ENCODE results near the gene CEP20. TPM values are rescaled to one million over a fixed set of nuclear protein-coding genes. Genes with fewer than 3 reads are reported as not detected.

CEP20 gene
- total RNA-seq, 1 experiment from 2014 or later: 36.9 TPM

DNA sequence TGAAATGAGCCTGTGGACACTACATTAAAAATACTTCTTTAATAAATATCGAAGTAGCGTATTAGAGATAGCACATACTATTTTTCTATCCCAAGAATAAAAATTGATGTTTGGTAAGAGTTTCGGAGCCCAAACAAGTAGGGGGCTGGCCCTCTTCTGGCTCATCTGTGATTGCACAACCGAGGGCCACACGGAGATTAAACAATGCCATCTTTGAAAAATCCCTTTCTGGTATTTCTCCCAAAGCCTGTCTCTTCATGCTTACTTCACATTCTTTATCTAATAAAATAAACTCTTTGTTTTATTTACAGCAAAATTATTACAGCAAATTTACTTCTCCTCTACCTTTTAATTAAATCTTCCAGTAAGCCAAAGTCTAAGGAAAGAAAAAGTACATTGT, 22.0 kb downstream of the CEP20 start:
- H3K27ac Mint-ChIP-seq: no peak overlapping the region
- peaks cover 10 to 39% (median 35%) of the 10 kb centered on the region in 3 experiments; a peak in 6 of 7 replicates for H3K36me3 Mint-ChIP-seq (ENCODE audit: insufficient read depth in 1 of 3, low read depth in 3 of 3)

More for the DNA sequence above, 22.0 kb downstream of the CEP20 start:
- Histone ChIP-seq H4K8ac (replicated peaks; ENCODE audit: insufficient read length, low read depth, low read length) (no peak overlapping the region), H4K91ac (ENCODE audit: insufficient read length, low read depth, low read length) (no peak overlapping the region), H2AFZ (ENCODE audit: low read length) (no peak overlapping the region), H3K79me1 (ENCODE audit: insufficient read depth, low read depth, low read length, poor library complexity, severe bottlenecking) (no peaks in the 10 kb centered on the region), H2BK12ac (ENCODE audit: insufficient read length, low read depth, low read length) (no peak overlapping the region), H3K9ac (ENCODE audit: extremely low read depth, insufficient read length, low read length) (no peak overlapping the region), H3K4ac (ENCODE audit: low read depth, low read length) (no peak overlapping the region), H2BK120ac (ENCODE audit: low read depth, low read length, poor library complexity, severe bottlenecking) (no peak overlapping the region), H3T11ph (ENCODE audit: low read length) (no peak overlapping the region), H3K4me1 (ENCODE audit: insufficient read depth, low read length) (no peaks in the 10 kb centered on the region), H3K23ac (ENCODE audit: insufficient read length, low read depth, low read length) (no peak overlapping the region), H2BK15ac (ENCODE audit: low read depth, low read length) (no peak overlapping the region), H3K23me2 (ENCODE audit: insufficient read length, low read depth, low read length, poor library complexity, severe bottlenecking) (no peaks in the 10 kb centered on the region), H2BK5ac (ENCODE audit: insufficient read length, low read length) (no peak overlapping the region), H3K27ac (ENCODE audit: insufficient read length, low read depth, low read length) (no peak overlapping the region), H2AK5ac (ENCODE audit: insufficient read length, low read length) (no peak overlapping the region), H3K56ac (ENCODE audit: insufficient read length, low read depth, low read length) (no peak overlapping the region), H3K14ac (ENCODE audit: insufficient read depth, low read length) (no peak overlapping the region), H3K79me2 (ENCODE audit: insufficient read depth, low read length) (no peaks in the 10 kb centered on the region), H2BK20ac (ENCODE audit: low read depth, low read length, poor library complexity, severe bottlenecking) (no peak overlapping the region), H4K20me1 (ENCODE audit: control insufficient read depth, insufficient read depth, insufficient read length) (no peaks in the 10 kb centered on the region), H4K5ac (ENCODE audit: insufficient read length, low read depth, low read length) (no peak overlapping the region), H3K9me3 (ENCODE audit: control insufficient read depth, low read depth, low read length) (no peaks in the 10 kb centered on the region), H3K27me3 (ENCODE audit: insufficient read depth, low read length) (no peaks in the 10 kb centered on the region), H3K18ac (ENCODE audit: insufficient read length, low read depth, low read length) (no peak overlapping the region), H3K4me2 (ENCODE audit: insufficient read depth, insufficient read length, low read length) (no peak overlapping the region)
- no peaks in the 10 kb centered on the region for H3K4me1 Mint-ChIP-seq
- H3K4me3 Mint-ChIP-seq: no peak overlapping the region
- WGBS (ENCODE audit: extremely low coverage, insufficient read length, low lambda C conversion rate): no CpG with 5 or more reads among the region's 5 CpGs
- TF ChIP-seq, protein P1, sequence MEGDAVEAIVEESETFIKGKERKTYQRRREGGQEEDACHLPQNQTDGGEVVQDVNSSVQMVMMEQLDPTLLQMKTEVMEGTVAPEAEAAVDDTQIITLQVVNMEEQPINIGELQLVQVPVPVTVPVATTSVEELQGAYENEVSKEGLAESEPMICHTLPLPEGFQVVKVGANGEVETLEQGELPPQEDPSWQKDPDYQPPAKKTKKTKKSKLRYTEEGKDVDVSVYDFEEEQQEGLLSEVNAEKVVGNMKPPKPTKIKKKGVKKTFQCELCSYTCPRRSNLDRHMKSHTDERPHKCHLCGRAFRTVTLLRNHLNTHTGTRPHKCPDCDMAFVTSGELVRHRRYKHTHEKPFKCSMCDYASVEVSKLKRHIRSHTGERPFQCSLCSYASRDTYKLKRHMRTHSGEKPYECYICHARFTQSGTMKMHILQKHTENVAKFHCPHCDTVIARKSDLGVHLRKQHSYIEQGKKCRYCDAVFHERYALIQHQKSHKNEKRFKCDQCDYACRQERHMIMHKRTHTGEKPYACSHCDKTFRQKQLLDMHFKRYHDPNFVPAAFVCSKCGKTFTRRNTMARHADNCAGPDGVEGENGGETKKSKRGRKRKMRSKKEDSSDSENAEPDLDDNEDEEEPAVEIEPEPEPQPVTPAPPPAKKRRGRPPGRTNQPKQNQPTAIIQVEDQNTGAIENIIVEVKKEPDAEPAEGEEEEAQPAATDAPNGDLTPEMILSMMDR (conservative IDR thresholded peaks at IDR 0.05): no peak
- peaks cover 5% of the 10 kb centered on the region; the same call in 1 of the 2 replicates for H3K27me3 Mint-ChIP-seq (ENCODE audit: low read depth)
- H3K9me3 Mint-ChIP-seq: no peaks in the 10 kb centered on the region
- no peak for DNase-seq
